OCI-LY3 (cell line): ENCODE measurements around the gene GLRA3.
"Not testable (repeated sequence)": the region's sequence is repeated elsewhere in the genome, so short reads cannot be mapped to it uniquely, and the experiment has no call there.

Source experiments
- H2AFZ ChIP-seq: fragments of 200-600, 300-600 bp; shearing (Covaris generic); 2 replicates; pipeline ENCODE4 v1.6.0; 2014; ENCODE audit warnings: antibody characterized with exemption, low read depth, low read length
- H3K27ac ChIP-seq: fragments of 200-600, 300-600 bp; sonication (generic); 2 replicates; pipeline ENCODE4 v1.5.1; 2014; ENCODE audit warnings: mild to moderate bottlenecking, low read length, moderate library complexity, mixed read lengths
- H3K27me3 ChIP-seq: fragments of 200-600, 300-600 bp; sonication (generic); 2 replicates; pipeline ENCODE4 v1.6.1; 2014; ENCODE audit warnings: low read depth, low read length, mixed read lengths
- H3K36me3 ChIP-seq: fragments of 200-600, 300-600 bp; sonication (generic); replicated peaks from 2 replicates; pipeline ENCODE3; 2014; ENCODE audit warnings: low read depth, low read length, mixed read lengths
- H3K4me1 ChIP-seq: fragments of 300-600, 200-600 bp; sonication (generic); 2 replicates; pipeline ENCODE4 v1.6.1; 2014; ENCODE audit warnings: low read length, mixed read lengths
- H3K4me2 ChIP-seq: fragments of 200-600, 300-600 bp; sonication (generic); 2 replicates; pipeline ENCODE4 v1.6.1; 2014; ENCODE audit warnings: low read length, mixed read lengths
- H3K4me3 ChIP-seq: fragments of 300-600, 200-600 bp; sonication (generic); 2 replicates; pipeline ENCODE4 v1.5.1; 2014; ENCODE audit warnings: antibody characterized with exemption, mild to moderate bottlenecking, low read length, moderate library complexity
- H3K79me2 ChIP-seq: fragments of 300-600, 200-600 bp; shearing (Covaris generic); 2 replicates; pipeline ENCODE4 v1.6.1; 2014; ENCODE audit warnings: mild to moderate bottlenecking, low read length, mixed read lengths
- H3K9ac ChIP-seq: fragments of 300-600, 200-600 bp; shearing (Covaris generic); 2 replicates; pipeline ENCODE4 v1.6.0; 2014; ENCODE audit warnings: mild to moderate bottlenecking, low read length, moderate library complexity
- H3K9me3 ChIP-seq: fragments of 200-600, 300-600 bp; shearing (Covaris generic); 2 replicates; pipeline ENCODE4 v1.6.1; 2014; ENCODE audit warnings: low read length, mixed read lengths; ENCODE audit not compliant: insufficient read depth
- H4K20me1 ChIP-seq: fragments of 200-600, 300-600 bp; sonication (generic); 2 replicates; pipeline ENCODE4 v1.6.1; 2016; ENCODE audit warnings: low read length, mixed read lengths; ENCODE audit not compliant: insufficient read depth
- EZH2phosphoT487 ChIP-seq: fragments of 200-600 bp; shearing (Covaris generic); IDR thresholded peaks from 2 replicates; pipeline ENCODE4 v1.6.1; 2018; ENCODE audit warnings: antibody characterized with exemption, mixed run types, low read depth
- TF ChIP-seq, protein P1 (sequence below): fragments of 200-600, 300-600 bp; sonication (generic); IDR thresholded peaks from 2 replicates; pipeline ENCODE4 v1.5.1; 2014; ENCODE audit warnings: antibody characterized with exemption, low read length, low read depth

GLRA3 gene

DNA sequence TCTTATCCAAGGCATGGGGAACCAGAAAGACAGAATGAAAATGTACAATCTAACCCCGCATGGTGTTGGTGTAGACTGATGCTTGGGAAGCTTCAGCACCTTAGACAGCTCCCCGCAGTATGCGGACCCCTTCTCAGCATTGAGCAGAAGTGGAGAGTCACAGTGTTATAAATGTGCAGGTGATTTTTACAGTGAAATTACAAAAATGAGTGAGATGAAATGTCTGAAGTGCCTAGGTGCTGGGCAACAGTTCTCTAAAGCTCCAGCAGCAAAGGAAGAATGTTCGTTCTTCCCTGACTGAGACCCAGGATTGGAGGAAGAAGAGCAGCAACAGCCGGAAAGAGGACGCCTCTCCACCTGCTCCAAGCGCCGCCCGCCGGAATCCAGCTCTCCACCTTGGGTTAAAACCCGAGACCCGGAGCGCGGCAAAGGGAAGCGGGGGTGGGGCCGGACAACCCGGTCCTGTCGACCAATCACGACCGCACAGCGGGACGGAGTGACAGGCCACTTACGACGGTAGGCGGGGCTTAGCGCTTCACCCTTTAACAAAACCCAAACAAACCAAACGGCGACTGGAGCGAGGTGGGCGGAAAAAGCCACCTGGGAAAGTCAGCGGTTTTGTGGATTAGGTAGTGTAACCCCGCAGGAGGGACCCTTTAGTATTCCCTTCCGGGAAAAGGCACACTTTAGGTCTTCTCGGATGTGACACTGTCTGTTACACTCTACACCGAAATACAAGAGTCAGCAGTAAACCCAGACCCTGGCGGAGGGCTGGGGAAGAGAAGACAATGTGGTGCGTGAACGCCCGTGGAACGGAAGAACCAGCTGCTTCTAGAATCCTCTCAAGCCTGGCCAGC, at the start of gene GLRA3:
Gene GLRA3, minus strand, starts transcription at position 403 of the 857 bp plus-strand sequence. CDS start 436 bp downstream, outside the sequence.
- no peaks in the 10 kb centered on the region for H4K20me1 ChIP-seq
- H3K4me3 ChIP-seq = peak within 1 kb of the TSS; percentile 81
- H3K79me2 ChIP-seq = no peaks in the 10 kb centered on the region
- H3K36me3 ChIP-seq = no peaks in the 10 kb centered on the region
- peaks cover 8% of the 10 kb centered on the region for H3K4me1 ChIP-seq
- peak within 1 kb of the TSS; percentile 93 for H3K4me2 ChIP-seq
- H3K27ac ChIP-seq = peak within 1 kb of the TSS; percentile 33
- peak within 1 kb of the TSS; percentile 55 for H3K9ac ChIP-seq
- TF ChIP-seq EZH2phosphoT487 = no peak
- TF ChIP-seq, protein P1, sequence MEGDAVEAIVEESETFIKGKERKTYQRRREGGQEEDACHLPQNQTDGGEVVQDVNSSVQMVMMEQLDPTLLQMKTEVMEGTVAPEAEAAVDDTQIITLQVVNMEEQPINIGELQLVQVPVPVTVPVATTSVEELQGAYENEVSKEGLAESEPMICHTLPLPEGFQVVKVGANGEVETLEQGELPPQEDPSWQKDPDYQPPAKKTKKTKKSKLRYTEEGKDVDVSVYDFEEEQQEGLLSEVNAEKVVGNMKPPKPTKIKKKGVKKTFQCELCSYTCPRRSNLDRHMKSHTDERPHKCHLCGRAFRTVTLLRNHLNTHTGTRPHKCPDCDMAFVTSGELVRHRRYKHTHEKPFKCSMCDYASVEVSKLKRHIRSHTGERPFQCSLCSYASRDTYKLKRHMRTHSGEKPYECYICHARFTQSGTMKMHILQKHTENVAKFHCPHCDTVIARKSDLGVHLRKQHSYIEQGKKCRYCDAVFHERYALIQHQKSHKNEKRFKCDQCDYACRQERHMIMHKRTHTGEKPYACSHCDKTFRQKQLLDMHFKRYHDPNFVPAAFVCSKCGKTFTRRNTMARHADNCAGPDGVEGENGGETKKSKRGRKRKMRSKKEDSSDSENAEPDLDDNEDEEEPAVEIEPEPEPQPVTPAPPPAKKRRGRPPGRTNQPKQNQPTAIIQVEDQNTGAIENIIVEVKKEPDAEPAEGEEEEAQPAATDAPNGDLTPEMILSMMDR = peak; percentile 10; the same call in 1 of the 2 replicates
- H3K9me3 ChIP-seq = no peaks in the 10 kb centered on the region
- H3K27me3 ChIP-seq = no peaks in the 10 kb centered on the region
- peak within 1 kb of the TSS; percentile 88 for H2AFZ ChIP-seq

DNA sequence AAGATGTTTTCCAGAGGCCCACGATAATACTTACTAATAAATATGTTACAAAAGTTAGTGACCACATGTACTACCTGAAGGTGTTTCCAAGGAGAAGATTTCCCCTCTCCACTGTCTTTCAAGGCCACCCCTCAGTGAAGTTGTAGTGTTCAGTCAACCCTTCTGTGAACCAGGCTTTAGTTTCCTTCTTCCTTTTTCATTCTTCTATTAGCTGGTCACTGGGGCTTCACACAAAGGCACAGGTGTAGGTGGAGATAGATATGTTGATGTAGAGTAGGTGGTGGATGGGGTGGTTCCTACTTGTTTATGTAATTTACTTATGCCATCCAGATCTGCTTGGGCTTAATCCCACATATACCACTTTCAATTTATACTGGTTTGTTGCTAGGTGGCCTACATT, 45.9 kb upstream of the GLRA3 start:
- Histone ChIP-seq H3K9ac (peak overlapping the region; percentile 1; the same call in 1 of the 2 replicates), H2AFZ (peak overlapping the region; percentile 8)

DNA sequence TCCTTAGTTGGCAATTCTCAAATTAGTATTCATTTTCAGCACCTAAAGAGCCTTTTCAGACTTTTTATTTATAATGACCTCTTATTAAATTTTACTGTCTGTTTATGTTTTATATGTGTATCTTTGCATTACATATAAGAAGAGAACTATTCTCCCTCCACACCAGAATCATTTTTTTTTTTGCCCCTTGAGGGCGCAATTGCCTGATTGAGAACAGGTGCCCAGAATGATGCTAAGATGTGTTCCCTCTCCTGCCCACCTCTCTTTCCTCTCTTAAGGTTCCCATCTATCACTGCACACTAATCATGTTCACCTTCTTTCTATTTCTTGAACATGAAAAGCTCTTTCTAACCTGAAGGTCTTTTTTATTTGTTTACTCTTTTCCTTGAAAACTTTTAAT, 44.9 kb upstream of the GLRA3 start:
- Histone ChIP-seq H3K4me2 (no peak overlapping the region), H2AFZ (peak overlapping the region; percentile 57; the same call in 1 of the 2 replicates), H3K9ac (peak overlapping the region; percentile 1), H3K9me3 (no peaks in the 10 kb centered on the region), H3K79me2 (no peaks in the 10 kb centered on the region), H4K20me1 (no peaks in the 10 kb centered on the region), H3K27ac (no peak overlapping the region), H3K36me3 (peaks cover 13% of the 10 kb centered on the region), H3K4me1 (peaks cover 14% of the 10 kb centered on the region), H3K27me3 (no peaks in the 10 kb centered on the region), H3K4me3 (no peak overlapping the region)
- TF ChIP-seq, protein P1 = peak; percentile 88
- TF ChIP-seq EZH2phosphoT487 = no peak

More for the DNA sequence above, 45.9 kb upstream of the GLRA3 start:
- no peak for TF ChIP-seq EZH2phosphoT487
- TF ChIP-seq, protein P1 = no peak
- no peaks in the 10 kb centered on the region for H3K9me3 ChIP-seq
- H3K4me1 ChIP-seq = peaks cover 14% of the 10 kb centered on the region
- H3K27me3 ChIP-seq = no peaks in the 10 kb centered on the region
- no peaks in the 10 kb centered on the region for H3K79me2 ChIP-seq
- no peak overlapping the region for H3K4me3 ChIP-seq
- H3K4me2 ChIP-seq = no peak overlapping the region
- H3K36me3 ChIP-seq = peaks cover 10% of the 10 kb centered on the region
- H4K20me1 ChIP-seq = no peaks in the 10 kb centered on the region
- H3K27ac ChIP-seq = peak overlapping the region; percentile 17

DNA sequence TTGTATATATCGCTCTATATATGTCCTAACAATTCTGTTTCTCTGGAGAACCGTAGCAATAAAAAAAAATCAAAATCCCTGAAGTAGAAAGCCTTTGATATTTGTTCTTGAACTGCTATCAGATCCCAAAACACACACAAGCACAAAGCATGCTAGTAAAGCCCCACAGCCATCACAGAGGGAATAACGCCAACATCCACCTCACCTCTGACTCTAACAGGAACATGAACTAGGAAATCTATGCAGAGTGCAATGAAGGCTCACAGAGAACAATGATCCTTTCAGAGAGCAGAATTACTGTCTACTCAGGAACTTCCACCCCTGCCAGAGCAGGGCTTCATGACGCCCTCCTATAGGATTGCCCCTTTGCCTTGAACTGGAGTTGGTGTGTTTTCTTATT, 44.1 kb upstream of the GLRA3 start:
- not testable (repeated sequence) for H3K4me2 ChIP-seq, H3K79me2 ChIP-seq, H3K4me3 ChIP-seq, H4K20me1 ChIP-seq, H2AFZ ChIP-seq, H3K27me3 ChIP-seq, H3K9ac ChIP-seq, H3K9me3 ChIP-seq, H3K27ac ChIP-seq
- H3K4me1 ChIP-seq = peaks cover 14% of the 10 kb centered on the region
- H3K36me3 ChIP-seq = peaks cover 14% of the 10 kb centered on the region
